K562 (cell line): Measurements from ENCODE around the gene ATRIP. TPM values are rescaled to one million over a fixed set of nuclear protein-coding genes. Genes with fewer than 3 reads are reported as not detected.
A peak's percentile ranks its signal among the peaks of the same experiment; 100 is the strongest.

ENCODE experiments used
- GTF2F1 ChIP-seq: IDR thresholded peaks from 2 replicates; pipeline ENCODE4 v1.6.1; 2011; ENCODE audit warnings: low read depth, low read length, improper control_type of control experiment
- HDAC6 ChIP-seq: IDR thresholded peaks from 2 replicates; pipeline ENCODE4 v1.6.1; 2012; ENCODE audit warnings: low read depth, mild to moderate bottlenecking, control low read depth, inconsistent platforms, low read length, moderate library complexity
- HEY1 ChIP-seq: fragments of 250-450 bp; sonication (Bioruptor Pico); IDR thresholded peaks from 2 replicates; pipeline ENCODE4 v1.5.0; 2020; ENCODE audit warnings: mild to moderate bottlenecking, moderate library complexity, borderline replicate concordance
- MBD2 ChIP-seq: sonication (generic); IDR thresholded peaks from 2 replicates; pipeline ENCODE4 v1.6.1; 2016; ENCODE audit warnings: low read depth, borderline replicate concordance
- RFX5 ChIP-seq: IDR thresholded peaks from 2 replicates; pipeline ENCODE4 v1.6.1; 2011; ENCODE audit warnings: low read depth, mild to moderate bottlenecking, improper control_type of control experiment, low read length
- TAF15 ChIP-seq: fragments of 200-400 bp; formaldehyde crosslinking; IDR thresholded peaks from 2 replicates; pipeline ENCODE4 v1.6.1; 2017; ENCODE audit warnings: mild to moderate bottlenecking, low read depth, low read length, moderate library complexity
- ZNF3 ChIP-seq: fragments of 250-450 bp; sonication (Bioruptor Pico); IDR thresholded peaks from 2 replicates; pipeline ENCODE4 v1.5.0; 2021; ENCODE audit warnings: mild to moderate bottlenecking, moderate library complexity
- ZNF507 ChIP-seq: conservative IDR thresholded peaks from 2 replicates; pipeline ENCODE4 v1.6.1; 2017; ENCODE audit warnings: missing genetic modification characterization, missing compliant biosample characterization
- ZNF79 ChIP-seq: fragments of 250-450 bp; sonication (Bioruptor Pico); IDR thresholded peaks from 2 replicates; pipeline ENCODE4 v1.4.0; 2020; ENCODE audit warnings: low read depth, mild to moderate bottlenecking, moderate library complexity
- polyA plus RNA-seq, 8 experiments: library from polyadenylated mRNA; depleted of rRNA in 4 of 8; stranded (reverse) in 5 of 8; unstranded in 3 of 8; fragments of >200 nt; fragmentation: Nextera tagmentation in 2 of 8; fragmentation: Illumina TruSeq in 1 of 8; extraction: Ambion mirVana in 2 of 8; extraction: Trizol in 1 of 8; gene quantifications; 2 replicates each; pipeline versions ENCODE4 v1.2.1 to v1.2.3, GENCODE V29; 2011 to 2014; ENCODE audit warnings: inconsistent platforms in 1 of 8, missing spikeins in 1 of 8
- total RNA-seq, 7 experiments: library from RNA; depleted of rRNA in 6 of 7; stranded (reverse); fragments of >200 nt in 6 of 7; fragmentation: Illumina TruSeq in 2 of 7; extraction: Trizol in 2 of 7; gene quantifications; 2 replicates each; pipeline versions ENCODE4 v1.2.1 to v1.2.3, GENCODE V29; 2011 to 2021; ENCODE audit warnings: low replicate concordance in 1 of 7
- TF ChIP-seq, protein P1 (sequence below): fragments of 450-650 bp; formaldehyde crosslinking; IDR thresholded peaks from 2 replicates; pipeline ENCODE4 v1.4.0; 2020; ENCODE audit warnings: mild to moderate bottlenecking, moderate library complexity
- TF ChIP-seq, protein P2 (sequence below): IDR thresholded peaks from 2 replicates; pipeline ENCODE4 v1.6.1; 2011; ENCODE audit warnings: borderline replicate concordance, low read depth, mild to moderate bottlenecking, moderate library complexity, low read length; ENCODE audit not compliant: insufficient read depth, poor library complexity, severe bottlenecking
- TF ChIP-seq, protein P3 (sequence below): sonication (generic); formaldehyde crosslinking; IDR thresholded peaks from 2 replicates; pipeline ENCODE4 v1.8.1; 2022; ENCODE audit warnings: missing genetic modification reagents
- TF ChIP-seq, protein P4 (sequence below), 2 experiments: fragments of 450-650 bp; IDR thresholded peaks; 2 replicates each; pipeline ENCODE4 v1.6.1; 2016
- TF ChIP-seq, protein P5 (sequence below): sonication (generic); formaldehyde crosslinking; IDR thresholded peaks from 2 replicates; pipeline ENCODE4 v1.8.0; 2022; ENCODE audit warnings: mild to moderate bottlenecking, missing genetic modification reagents
- TF ChIP-seq, protein P6 (sequence below): fragments of 250-450 bp; sonication (Bioruptor Pico); IDR thresholded peaks from 2 replicates; pipeline ENCODE4 v1.8.0; 2021; ENCODE audit warnings: mild to moderate bottlenecking, moderate library complexity
- TF ChIP-seq, protein P7 (sequence below): fragments of 450-650 bp; formaldehyde crosslinking; IDR thresholded peaks from 2 replicates; pipeline ENCODE4 v1.4.0; 2020; ENCODE audit warnings: mild to moderate bottlenecking, moderate library complexity

The ATRIP gene
- total and polyA plus RNA-seq, 9 of the 15 experiments (the other 6 are each of a cell fraction or from before 2014, with no cell fraction given): 1.7 to 15.7 (median 10.5) TPM

DNA sequence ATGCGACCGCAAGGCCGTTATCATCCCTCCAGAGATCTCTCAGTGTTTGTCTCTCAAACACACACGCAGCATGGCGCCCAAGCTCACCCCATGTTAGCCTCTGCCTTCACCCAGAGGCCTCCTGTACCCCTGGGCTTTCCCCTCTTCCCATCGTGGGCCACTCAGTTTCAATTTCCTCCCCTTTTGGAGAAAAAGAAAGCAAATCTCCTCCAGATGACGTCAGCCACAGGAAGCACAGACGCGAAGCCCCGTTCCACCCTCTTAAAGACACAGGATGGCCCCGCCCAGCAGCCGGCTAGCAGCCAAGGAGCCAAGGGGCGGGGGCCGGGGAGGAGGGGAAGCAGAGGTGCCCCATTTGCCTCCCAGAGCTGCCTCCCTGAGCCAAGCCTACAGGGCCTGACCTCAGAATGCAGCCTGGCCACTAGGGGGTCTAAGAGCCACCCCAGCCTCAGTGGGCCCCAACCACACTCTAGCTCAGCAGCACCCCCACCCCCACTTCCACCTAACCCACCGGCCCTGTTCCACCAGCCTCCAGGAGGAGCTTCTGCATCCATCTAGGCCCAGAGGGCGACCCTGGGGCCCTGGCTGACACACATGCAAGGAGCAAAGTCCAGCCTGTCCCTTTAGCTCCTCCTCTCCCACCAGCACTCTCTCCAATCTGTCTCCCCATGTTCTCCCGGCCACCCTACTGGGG is 26.5 kb downstream of the ATRIP start (continued):
- TF ChIP-seq, protein P1, sequence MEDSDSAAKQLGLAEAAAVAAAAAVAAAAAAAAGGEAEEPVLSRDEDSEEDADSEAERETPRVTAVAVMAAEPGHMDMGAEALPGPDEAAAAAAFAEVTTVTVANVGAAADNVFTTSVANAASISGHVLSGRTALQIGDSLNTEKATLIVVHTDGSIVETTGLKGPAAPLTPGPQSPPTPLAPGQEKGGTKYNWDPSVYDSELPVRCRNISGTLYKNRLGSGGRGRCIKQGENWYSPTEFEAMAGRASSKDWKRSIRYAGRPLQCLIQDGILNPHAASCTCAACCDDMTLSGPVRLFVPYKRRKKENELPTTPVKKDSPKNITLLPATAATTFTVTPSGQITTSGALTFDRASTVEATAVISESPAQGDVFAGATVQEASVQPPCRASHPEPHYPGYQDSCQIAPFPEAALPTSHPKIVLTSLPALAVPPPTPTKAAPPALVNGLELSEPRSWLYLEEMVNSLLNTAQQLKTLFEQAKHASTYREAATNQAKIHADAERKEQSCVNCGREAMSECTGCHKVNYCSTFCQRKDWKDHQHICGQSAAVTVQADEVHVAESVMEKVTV (CRISPR knock-in tag): no peak
- TF ChIP-seq, protein P2, sequence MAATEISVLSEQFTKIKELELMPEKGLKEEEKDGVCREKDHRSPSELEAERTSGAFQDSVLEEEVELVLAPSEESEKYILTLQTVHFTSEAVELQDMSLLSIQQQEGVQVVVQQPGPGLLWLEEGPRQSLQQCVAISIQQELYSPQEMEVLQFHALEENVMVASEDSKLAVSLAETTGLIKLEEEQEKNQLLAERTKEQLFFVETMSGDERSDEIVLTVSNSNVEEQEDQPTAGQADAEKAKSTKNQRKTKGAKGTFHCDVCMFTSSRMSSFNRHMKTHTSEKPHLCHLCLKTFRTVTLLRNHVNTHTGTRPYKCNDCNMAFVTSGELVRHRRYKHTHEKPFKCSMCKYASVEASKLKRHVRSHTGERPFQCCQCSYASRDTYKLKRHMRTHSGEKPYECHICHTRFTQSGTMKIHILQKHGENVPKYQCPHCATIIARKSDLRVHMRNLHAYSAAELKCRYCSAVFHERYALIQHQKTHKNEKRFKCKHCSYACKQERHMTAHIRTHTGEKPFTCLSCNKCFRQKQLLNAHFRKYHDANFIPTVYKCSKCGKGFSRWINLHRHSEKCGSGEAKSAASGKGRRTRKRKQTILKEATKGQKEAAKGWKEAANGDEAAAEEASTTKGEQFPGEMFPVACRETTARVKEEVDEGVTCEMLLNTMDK: peak; percentile 37
- TF ChIP-seq, protein P3, sequence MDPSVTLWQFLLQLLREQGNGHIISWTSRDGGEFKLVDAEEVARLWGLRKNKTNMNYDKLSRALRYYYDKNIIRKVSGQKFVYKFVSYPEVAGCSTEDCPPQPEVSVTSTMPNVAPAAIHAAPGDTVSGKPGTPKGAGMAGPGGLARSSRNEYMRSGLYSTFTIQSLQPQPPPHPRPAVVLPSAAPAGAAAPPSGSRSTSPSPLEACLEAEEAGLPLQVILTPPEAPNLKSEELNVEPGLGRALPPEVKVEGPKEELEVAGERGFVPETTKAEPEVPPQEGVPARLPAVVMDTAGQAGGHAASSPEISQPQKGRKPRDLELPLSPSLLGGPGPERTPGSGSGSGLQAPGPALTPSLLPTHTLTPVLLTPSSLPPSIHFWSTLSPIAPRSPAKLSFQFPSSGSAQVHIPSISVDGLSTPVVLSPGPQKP: no peak
- TF ChIP-seq ZNF79 (no peak), ZNF507 (no peak), MBD2 (no peak), TAF15 (no peak), ZNF3 (CRISPR knock-in tag) (no peak), GTF2F1 (no peak), HDAC6 (no peak), RFX5 (no peak), HEY1 (CRISPR knock-in tag) (no peak)
- TF ChIP-seq, protein P4, sequence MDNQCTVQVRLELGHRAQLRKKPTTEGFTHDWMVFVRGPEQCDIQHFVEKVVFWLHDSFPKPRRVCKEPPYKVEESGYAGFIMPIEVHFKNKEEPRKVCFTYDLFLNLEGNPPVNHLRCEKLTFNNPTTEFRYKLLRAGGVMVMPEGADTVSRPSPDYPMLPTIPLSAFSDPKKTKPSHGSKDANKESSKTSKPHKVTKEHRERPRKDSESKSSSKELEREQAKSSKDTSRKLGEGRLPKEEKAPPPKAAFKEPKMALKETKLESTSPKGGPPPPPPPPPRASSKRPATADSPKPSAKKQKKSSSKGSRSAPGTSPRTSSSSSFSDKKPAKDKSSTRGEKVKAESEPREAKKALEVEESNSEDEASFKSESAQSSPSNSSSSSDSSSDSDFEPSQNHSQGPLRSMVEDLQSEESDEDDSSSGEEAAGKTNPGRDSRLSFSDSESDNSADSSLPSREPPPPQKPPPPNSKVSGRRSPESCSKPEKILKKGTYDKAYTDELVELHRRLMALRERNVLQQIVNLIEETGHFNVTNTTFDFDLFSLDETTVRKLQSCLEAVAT (IDR thresholded peaks at IDR 0.05): peak; percentile 36 to 68; a peak in 1 of 4 replicates
- TF ChIP-seq, protein P5, sequence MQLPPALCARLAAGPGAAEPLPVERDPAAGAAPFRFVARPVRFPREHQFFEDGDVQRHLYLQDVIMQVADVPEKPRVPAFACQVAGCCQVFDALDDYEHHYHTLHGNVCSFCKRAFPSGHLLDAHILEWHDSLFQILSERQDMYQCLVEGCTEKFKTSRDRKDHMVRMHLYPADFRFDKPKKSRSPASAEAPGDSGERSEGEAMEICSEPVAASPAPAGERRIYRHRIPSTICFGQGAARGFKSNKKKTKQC (CRISPR knock-in tag): peak; percentile 66; the same call in 1 of the 2 replicates
- TF ChIP-seq, protein P6, sequence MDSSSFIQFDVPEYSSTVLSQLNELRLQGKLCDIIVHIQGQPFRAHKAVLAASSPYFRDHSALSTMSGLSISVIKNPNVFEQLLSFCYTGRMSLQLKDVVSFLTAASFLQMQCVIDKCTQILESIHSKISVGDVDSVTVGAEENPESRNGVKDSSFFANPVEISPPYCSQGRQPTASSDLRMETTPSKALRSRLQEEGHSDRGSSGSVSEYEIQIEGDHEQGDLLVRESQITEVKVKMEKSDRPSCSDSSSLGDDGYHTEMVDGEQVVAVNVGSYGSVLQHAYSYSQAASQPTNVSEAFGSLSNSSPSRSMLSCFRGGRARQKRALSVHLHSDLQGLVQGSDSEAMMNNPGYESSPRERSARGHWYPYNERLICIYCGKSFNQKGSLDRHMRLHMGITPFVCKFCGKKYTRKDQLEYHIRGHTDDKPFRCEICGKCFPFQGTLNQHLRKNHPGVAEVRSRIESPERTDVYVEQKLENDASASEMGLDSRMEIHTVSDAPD: no peak
- TF ChIP-seq, protein P7, sequence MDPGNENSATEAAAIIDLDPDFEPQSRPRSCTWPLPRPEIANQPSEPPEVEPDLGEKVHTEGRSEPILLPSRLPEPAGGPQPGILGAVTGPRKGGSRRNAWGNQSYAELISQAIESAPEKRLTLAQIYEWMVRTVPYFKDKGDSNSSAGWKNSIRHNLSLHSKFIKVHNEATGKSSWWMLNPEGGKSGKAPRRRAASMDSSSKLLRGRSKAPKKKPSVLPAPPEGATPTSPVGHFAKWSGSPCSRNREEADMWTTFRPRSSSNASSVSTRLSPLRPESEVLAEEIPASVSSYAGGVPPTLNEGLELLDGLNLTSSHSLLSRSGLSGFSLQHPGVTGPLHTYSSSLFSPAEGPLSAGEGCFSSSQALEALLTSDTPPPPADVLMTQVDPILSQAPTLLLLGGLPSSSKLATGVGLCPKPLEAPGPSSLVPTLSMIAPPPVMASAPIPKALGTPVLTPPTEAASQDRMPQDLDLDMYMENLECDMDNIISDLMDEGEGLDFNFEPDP (CRISPR knock-in tag): no peak
